NCI-H748 (cell line): ENCODE data around the gene PPP1R14C.
A peak's percentile ranks its signal among the peaks of the same experiment; 100 is the strongest.
"Not testable (repeated sequence)": the region's sequence is repeated elsewhere in the genome, so short reads cannot be mapped to it uniquely, and the experiment has no call there.

Source experiments
- DNase-seq: peaks from one replicate; lab custom pipeline; 2025; ENCODE audit not compliant: unreplicated experiment; lab: John Stamatoyannopoulos, UW

The PPP1R14C gene

DNA sequence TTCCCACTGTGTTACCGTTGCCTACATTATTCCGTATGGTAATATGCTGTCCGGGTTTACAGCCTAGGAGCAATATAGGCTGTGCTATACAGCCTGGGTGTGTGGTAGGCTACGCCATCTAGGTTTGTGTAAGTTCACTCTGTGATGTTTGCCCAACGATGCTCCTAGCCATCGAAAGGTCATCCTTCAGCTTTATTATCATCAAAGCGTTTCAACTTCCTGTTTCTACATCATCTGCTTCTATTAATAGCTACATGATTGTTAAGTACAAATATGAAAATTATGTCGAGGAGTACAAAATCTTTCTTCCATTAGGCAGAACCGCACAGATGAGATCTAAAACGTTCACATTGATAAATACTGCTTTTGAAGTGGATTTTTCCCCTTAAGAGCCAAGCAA, 69.9 kb downstream of the PPP1R14C start:
- DNase-seq, result peak; percentile 61

DNA sequence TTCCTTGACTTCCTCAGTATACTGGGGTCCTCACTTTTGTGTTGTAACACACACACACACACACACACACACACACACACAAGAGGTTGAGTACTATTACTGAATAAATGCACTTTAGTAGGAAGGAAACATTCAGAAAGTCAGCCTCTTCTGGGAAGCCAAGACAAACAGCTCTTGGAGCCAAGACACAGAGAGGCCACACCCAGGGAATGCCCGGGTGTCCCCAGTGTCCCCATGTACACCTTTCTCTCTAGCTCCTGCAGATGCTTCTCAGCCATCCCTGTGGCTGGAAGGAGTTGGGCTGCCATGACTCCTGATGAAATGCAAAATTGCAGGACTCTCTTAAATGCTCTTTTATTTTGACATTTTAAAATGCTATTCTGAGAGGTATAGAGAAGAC, 70.5 kb downstream of the PPP1R14C start:
- DNase-seq, result no peak

DNA sequence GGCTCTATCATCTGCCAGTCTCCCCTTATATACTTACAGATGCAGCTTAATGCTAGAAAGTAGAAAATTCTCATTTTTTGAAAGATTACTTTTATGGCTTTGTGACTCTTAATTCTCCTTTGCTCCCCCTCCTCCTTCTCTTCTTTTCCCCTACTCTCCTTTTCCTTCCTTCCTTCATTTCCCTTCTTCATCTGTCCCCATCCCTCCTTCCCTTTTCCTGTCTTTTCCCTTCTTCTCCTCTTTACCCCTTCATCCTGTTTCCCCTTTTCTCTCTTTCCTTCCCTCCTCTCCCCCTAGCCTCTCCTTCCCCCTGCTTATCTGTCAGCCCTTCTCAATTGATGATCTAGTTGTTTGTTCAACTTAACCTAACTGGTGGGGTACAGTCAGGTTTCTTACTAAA, 71.5 kb downstream of the PPP1R14C start:
- DNase-seq, result no peak

DNA sequence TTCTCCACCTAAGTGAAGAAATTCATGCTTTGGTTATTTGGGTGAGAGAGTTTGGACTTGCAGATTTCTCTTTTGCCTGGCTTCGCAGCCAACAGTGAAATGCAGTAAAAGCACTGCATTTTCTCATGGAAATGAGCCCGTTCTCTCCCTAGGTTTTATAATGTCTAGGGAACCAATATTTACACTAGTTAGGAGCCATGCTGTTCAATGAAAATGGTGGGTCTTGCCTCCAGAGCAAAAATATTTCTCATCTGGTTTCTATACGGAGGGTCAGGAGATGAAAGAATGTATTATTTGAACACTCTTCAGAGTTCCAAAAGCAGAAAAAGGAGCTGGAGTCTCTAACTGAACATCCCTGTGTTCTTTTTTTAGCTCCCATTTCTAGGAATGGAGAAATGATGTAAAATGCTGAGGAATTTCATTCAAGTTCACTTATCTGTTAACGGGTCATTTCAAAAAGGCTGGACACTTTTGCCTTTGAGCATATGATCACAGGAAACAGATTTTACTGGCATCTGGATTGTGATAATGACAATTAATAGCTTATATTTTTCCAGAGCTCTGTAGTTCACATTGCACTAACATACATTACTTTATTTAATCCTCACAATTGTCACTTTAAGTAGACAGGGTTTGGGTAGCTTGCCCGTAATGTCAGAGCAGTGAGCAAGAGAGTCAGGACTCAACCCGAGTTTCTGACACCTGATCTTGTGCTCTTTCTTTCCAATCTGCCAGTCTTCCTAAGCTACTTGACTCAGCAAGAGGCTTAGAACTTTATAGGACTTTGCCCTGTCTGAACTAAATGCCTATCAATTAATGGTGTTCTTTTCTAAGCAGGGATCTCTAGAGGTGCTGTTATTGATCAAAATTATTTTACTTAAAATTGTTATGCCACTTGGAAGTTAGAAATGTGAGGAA, 78.0 kb downstream of the PPP1R14C start:
- no peak for DNase-seq

GRCh38 chr6:150224820-150225219, 82.0 kb downstream of the PPP1R14C start:
- DNase-seq, result no peak

DNA sequence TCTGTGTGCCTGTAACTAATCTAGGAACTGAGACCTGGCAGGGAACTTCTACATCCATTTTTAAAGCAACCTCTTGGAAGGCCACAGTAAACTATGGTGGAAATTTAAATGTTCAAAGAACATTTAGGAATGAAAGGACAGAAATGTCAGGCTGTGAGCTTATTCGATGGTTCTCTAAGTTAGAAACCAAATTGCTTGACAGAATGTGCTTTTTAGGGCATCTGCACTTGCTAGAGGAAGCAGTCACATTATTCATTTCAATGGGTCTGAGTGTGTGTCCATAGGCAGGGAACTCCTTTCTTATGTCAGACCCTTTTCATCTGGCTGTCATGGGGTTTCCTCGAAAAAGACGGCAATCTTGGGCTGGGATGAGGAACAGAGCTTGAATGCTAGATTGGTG, 84.4 kb downstream of the PPP1R14C start:
- no peak for DNase-seq

- no peak for DNase-seq
These were observed 85.4 kb downstream of the PPP1R14C start for GRCh38 chr6:150228072-150228733.

- DNase-seq, result no peak
These were observed 86.8 kb downstream of the PPP1R14C start for GRCh38 chr6:150229436-150230163.

GRCh38 chr6:150230164-150230561, 87.3 kb downstream of the PPP1R14C start:
- DNase-seq, result no peak

- DNase-seq, result no peak
These were observed 88.1 kb downstream of the PPP1R14C start for GRCh38 chr6:150230832-150231524.

GRCh38 chr6:150231525-150231850, 88.6 kb downstream of the PPP1R14C start:
- no peak for DNase-seq

DNA sequence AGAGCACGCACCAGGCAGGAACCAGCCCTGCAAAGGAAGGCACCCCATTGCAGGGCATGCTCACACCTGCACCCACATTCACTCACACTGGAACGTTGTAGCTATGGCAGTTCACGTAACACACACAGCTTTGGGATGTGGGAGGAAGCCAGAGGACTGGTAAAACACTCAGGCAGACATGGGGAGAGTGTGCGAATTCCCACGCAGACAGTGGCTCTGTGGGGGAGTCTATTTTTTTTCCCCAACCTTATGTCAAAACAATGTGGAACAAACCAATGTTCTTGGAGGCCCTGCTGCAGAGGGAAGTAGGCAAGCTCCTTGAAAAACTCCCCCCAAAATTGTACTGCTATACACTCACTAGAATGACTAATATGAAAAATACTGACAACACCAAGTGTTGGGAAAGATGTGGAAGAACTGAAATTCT, 91.0 kb downstream of the PPP1R14C start:
- no peak for DNase-seq

DNA sequence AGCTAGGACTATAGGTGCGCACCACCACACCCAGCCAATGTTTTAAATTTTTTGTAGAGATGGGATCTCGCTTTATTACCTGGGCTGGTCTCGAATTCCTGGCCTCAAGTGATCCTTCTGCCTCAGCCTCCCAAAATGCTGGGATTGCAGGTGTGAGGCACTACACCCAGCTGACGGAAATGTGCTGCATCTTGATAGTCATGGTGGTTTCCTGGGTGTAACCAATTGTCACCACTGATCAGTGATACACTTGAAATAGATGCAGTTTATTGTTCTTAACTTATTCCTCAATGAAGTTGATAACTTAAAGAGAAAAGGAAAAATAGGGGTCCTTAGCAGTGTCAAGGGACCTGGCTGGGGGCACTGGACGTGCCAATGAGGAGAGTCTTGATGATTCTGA, 92.4 kb downstream of the PPP1R14C start:
- no peak for DNase-seq

DNA sequence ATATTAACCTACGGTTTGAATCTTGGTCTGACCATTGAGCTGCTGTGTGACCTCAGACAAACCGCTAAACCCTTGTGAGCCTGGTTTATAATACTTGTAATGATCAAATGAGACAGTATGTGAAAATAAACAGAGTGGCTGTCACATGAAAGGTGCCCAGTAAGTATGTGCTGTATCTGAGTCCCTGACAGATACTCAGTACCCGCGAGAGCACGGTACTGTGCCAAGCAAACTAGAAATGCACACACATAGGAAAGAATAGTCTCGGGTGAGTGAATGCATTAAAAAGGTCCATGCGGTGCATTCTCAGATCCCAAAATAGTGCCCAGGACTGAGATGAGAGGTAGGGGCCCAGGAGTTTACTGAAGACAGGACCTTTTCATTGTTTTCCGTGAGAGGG, 93.3 kb downstream of the PPP1R14C start:
- no peak for DNase-seq

GRCh38 chr6:150236544-150236943, 93.7 kb downstream of the PPP1R14C start:
- no peak for DNase-seq

DNA sequence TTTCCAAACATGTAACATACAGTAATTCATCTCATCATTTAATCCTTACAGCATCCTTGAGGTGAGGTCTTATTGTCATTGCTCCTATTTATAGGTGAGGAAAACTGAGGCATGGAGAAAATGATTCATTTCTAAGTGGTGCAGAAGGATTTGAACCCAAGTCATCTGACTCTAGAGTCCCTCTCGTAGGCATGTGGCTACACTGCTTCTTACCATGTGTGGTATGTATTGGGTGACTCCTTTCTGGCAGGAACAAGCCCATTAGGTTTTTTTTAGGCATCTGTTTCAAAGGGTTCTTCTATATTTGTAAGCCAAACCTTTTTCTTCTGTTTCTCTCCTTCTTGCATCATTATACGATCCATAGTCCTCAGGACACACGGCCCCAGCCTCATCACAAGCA, 94.8 kb downstream of the PPP1R14C start:
- DNase-seq, result no peak

DNA sequence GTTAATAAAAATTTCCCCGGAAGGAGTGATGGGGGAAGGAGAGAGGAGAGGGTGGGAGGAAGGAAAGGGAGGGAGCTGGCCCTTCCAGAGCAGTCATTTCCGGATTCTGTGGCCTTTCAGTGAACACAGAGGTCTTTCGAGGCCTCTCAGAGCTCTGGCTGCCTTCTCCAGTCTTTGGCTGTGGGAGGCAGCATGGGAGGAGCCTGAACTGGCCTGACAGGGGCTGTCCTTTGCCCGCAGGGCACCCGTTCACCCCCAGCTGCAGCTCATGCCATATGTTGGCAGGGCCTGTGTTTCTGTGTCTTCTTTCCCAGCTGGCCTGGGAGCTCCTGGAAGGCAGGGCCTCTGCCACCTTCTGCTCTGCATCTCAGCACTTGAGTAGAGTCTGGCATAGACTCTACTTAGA, 95.5 kb downstream of the PPP1R14C start:
- no peak for DNase-seq

DNA sequence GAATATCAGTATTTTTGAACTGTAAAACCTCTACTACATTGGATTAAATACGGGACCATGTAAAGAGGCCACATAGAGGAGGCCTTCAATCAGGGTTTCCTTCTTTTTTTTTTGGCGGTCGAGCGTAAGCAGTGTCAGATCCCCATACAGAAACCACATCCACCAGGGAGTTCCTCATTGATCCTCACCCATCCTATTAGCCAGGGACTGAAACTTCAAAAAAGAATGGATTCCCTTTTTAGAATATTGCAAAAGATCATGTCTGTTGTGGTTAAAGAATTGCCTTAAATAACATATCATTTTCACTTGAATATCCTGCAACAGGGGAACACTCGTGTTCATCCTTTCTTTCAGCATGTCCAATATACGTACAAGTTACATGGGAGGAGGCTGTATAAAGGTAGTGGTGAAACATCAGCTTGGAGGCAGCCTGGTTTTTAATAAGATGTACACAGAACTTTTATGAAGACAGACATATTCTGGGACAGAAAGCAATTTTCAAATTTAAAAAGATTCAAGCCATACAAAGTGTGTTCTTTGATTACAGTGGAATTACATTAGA, 96.1 kb downstream of the PPP1R14C start:
- no peak for DNase-seq

DNA sequence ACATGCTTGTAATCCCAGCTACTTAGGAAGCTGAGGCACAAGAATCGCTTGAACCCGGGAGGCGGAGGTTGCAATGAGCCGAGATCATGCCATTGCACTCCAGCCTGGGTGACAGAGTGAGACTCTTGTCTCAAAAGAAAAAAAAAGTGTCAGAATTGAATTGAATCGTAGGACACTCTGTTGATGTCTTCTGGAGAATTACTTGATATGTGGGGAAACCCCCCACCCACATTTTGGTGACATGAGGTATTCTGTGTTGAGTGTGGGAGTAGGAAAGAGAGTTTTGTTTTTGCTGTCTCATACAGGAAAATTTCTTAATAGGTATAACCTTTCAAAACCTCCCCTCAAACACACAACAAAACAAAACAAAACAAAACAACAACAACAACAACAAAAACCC, 98.9 kb downstream of the PPP1R14C start:
- not testable (repeated sequence) for DNase-seq

DNA sequence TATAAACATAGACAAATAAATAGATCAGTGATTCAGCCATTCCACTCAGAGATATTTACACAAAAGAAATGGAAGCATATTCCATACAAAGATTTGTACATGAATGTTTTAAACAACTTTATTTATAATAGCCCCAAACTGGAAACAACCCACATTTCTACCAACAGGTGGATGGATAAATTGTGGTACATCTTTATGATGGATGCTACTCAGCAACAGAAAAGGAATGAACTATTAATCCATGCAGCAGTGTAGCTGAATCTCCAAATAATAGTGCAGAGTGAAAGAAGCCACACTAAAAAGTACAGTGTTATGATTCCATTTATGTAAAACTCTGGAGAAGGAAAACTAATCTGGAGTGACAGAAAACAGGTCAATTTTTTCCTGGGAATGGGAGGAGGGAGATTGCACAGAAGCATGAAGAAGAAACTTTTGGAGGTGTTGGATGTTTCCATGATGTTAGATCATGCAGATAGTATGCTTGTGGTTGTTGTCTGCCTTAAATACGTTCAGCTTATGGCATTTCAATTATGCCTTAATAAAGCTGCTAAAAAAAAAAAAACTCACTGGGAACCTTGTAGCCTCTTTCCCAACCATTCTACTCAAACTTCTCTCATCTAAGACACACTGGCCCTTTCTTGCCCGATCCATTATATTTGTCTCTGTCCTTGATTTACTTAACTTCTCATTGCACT, 100.9 kb downstream of the PPP1R14C start:
- no peak for DNase-seq
